Prostate gland (tissue), 2 donors: ENCODE measurements around the gene CD248. TPM values are rescaled to one million over a fixed set of nuclear protein-coding genes. Genes with fewer than 3 reads are reported as not detected.
"Not testable (repeated sequence)": the region's sequence is repeated elsewhere in the genome, so short reads cannot be mapped to it uniquely, and the experiment has no call there.

Source experiments
- DNase-seq: peaks from one replicate; pipeline ENCODE4 v3.0.0-alpha.2; 2019; ENCODE audit warnings: low spot score
- H3K27ac ChIP-seq, 2 donors: fragments of 200-600 bp; sonication (generic); 2 replicates each; pipeline ENCODE4 v1.5.1; 2017 to 2019
- H3K27me3 ChIP-seq: fragments of 200-600 bp; sonication (generic); replicated peaks from 2 replicates; pipeline ENCODE4 v1.5.1; 2019; ENCODE audit not compliant: insufficient read depth
- H3K36me3 ChIP-seq, 2 donors: fragments of 200-600 bp; sonication (generic); 1 replicate in 1 of 2; 2 replicates in 1 of 2; pipeline versions ENCODE4 v1.5.1 to v1.8.1; 2017 to 2019
- H3K4me1 ChIP-seq: fragments of 200-600 bp; sonication (generic); replicated peaks from 2 replicates; pipeline ENCODE4 v1.5.1; 2019
- H3K4me3 ChIP-seq, 2 donors: fragments of 200-600 bp; sonication (generic); 2 replicates each; pipeline ENCODE4 v1.5.1; 2017 to 2019
- H3K9me3 ChIP-seq: fragments of 200-600 bp; sonication (generic); 2 replicates; pipeline ENCODE4 v1.5.1; 2017
- POLR2A ChIP-seq: fragments of 450-650 bp; IDR thresholded peaks from one replicate; pipeline ENCODE4 v1.6.1; 2016; ENCODE audit warnings: antibody characterized with exemption, mild to moderate bottlenecking
- POLR2AphosphoS5 ChIP-seq: sonication (generic); formaldehyde crosslinking; IDR thresholded peaks from one replicate; pipeline ENCODE4 v1.6.1; 2017; ENCODE audit warnings: antibody characterized with exemption
- WGBS: methylation state at CpG from one replicate; pipeline ENCODE4 v1.1.5; 2018; 5-methylcytosine and 5-hydroxymethylcytosine counted together
- intact Hi-C: fragments of 100-400 bp; cut with DNase I; formaldehyde crosslinking; loops from one replicate; pipeline ENCODE4 v1.14.2; 2022
- total RNA-seq, 2 donors: library from RNA; depleted of rRNA; stranded (reverse); fragments of >200 nt; gene quantifications; one replicate each; pipeline ENCODE4 v1.1.0, GENCODE V29; 2016
- TF ChIP-seq, protein P1 (sequence below), 4 experiments: fragments of 200-600 bp in 2 of 4; fragments of 450-650 bp in 2 of 4; sonication (generic) in 2 of 4; IDR thresholded peaks; 1 replicate in 3 of 4; 2 replicates in 1 of 4; pipeline ENCODE4 v1.5.1; 2016 to 2019; ENCODE audit warnings: antibody characterized with exemption in 4 of 4, mild to moderate bottlenecking in 2 of 4, moderate library complexity in 2 of 4

The CD248 gene
- total RNA-seq, 2 donors from 2014 or later, result 1.9 to 7.3 TPM

DNA sequence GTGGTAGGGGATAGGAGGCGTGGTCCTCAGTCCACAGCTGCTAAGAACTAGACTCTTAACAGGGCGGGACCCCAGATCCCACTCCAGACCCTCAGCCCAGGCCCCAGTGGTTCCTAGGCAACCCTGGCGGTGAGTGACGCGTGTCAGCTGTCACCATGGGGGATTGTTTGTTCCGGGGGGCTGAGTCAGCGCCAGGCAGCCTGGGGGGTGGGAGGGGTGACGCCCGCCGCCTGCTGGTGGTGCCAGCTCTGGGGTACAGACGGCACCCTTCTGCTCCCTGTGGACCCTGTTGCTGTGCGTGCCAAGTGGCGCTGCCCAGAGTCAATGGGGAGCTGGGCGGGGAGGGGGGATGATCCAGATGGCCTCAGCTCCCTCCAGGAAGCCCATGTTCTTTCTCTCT, 36.4 kb downstream of the CD248 start:
- Histone ChIP-seq H3K9me3 (no peaks in the 10 kb centered on the region), H3K27me3 (no peaks in the 10 kb centered on the region), H3K4me3 (no peak overlapping the region), H3K4me1 (peaks cover 4% of the 10 kb centered on the region), H3K27ac (no peak overlapping the region), H3K36me3 (peaks cover 0 to 2% of the 10 kb centered on the region in 2 donors)
- DNase-seq, result no peak
- TF ChIP-seq POLR2AphosphoS5 (no peak), POLR2A (no peak)
- TF ChIP-seq, protein P1, sequence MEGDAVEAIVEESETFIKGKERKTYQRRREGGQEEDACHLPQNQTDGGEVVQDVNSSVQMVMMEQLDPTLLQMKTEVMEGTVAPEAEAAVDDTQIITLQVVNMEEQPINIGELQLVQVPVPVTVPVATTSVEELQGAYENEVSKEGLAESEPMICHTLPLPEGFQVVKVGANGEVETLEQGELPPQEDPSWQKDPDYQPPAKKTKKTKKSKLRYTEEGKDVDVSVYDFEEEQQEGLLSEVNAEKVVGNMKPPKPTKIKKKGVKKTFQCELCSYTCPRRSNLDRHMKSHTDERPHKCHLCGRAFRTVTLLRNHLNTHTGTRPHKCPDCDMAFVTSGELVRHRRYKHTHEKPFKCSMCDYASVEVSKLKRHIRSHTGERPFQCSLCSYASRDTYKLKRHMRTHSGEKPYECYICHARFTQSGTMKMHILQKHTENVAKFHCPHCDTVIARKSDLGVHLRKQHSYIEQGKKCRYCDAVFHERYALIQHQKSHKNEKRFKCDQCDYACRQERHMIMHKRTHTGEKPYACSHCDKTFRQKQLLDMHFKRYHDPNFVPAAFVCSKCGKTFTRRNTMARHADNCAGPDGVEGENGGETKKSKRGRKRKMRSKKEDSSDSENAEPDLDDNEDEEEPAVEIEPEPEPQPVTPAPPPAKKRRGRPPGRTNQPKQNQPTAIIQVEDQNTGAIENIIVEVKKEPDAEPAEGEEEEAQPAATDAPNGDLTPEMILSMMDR (IDR thresholded peaks at IDR 0.05), result no peak
- intact Hi-C loops, result no loop called here
- WGBS, result 90% methylated on average over 14 of the region's 14 CpGs

- no peak overlapping the region for H3K4me3 ChIP-seq
- 75% methylated on average over 15 of the region's 15 CpGs for WGBS
Observed at GRCh38 chr11:66279092-66279734, 37.6 kb downstream of the CD248 start.

GRCh38 chr11:66278363-66279091, 38.3 kb downstream of the CD248 start:
- no peaks in the 10 kb centered on the region for H3K9me3 ChIP-seq
- TF ChIP-seq POLR2AphosphoS5 (no peak), POLR2A (no peak)
- TF ChIP-seq, protein P1 (IDR thresholded peaks at IDR 0.05), result no peak
- H3K4me1 ChIP-seq, result peaks cover 4% of the 10 kb centered on the region
- H3K4me3 ChIP-seq, result peak overlapping the region; percentile 25 to 30
- peaks cover 0 to 18% of the 10 kb centered on the region in 2 donors for H3K36me3 ChIP-seq
- no peaks in the 10 kb centered on the region for H3K27me3 ChIP-seq
- intact Hi-C loops, result no loop called here
- 4% methylated on average over 28 of the region's 45 CpGs for WGBS
- H3K27ac ChIP-seq, result no peak overlapping the region
- no peak for DNase-seq

More at GRCh38 chr11:66279092-66279734, 37.6 kb downstream of the CD248 start:
- H3K4me1 ChIP-seq, result peaks cover 4% of the 10 kb centered on the region
- DNase-seq, result no peak
- intact Hi-C loops, result no loop called here
- H3K9me3 ChIP-seq, result no peaks in the 10 kb centered on the region
- H3K36me3 ChIP-seq, result peaks cover 0 to 11% of the 10 kb centered on the region in 2 donors
- TF ChIP-seq POLR2AphosphoS5 (no peak), POLR2A (no peak)
- TF ChIP-seq, protein P1 (IDR thresholded peaks at IDR 0.05), result no peak
- no peaks in the 10 kb centered on the region for H3K27me3 ChIP-seq
- H3K27ac ChIP-seq, result no peak overlapping the region

- WGBS, result 11% methylated on average over 33 of the region's 84 CpGs
- TF ChIP-seq POLR2A, result no peak
- TF ChIP-seq, protein P1 (IDR thresholded peaks at IDR 0.05), result no peak
- no peak for TF ChIP-seq POLR2AphosphoS5
- H3K27ac ChIP-seq, result peak within 1 kb of the TSS; percentile 30 to 55
- H3K4me1 ChIP-seq, result peaks cover 4% of the 10 kb centered on the region
- H3K27me3 ChIP-seq, result no peaks in the 10 kb centered on the region
- no peak for DNase-seq
- intact Hi-C loops, result no loop called here
- H3K36me3 ChIP-seq, result peaks cover 6 to 25% of the 10 kb centered on the region in 2 donors
- H3K4me3 ChIP-seq, result peak within 1 kb of the TSS; percentile 25 to 30
- H3K9me3 ChIP-seq, result no peaks in the 10 kb centered on the region
Observed at GRCh38 chr11:66277471-66278362, 39.1 kb downstream of the CD248 start, which contains the start of gene CNIH2. Gene CNIH2 (plus strand): TSS chr11:66278175. CDS start chr11:66278457, 282 bp downstream.

DNA sequence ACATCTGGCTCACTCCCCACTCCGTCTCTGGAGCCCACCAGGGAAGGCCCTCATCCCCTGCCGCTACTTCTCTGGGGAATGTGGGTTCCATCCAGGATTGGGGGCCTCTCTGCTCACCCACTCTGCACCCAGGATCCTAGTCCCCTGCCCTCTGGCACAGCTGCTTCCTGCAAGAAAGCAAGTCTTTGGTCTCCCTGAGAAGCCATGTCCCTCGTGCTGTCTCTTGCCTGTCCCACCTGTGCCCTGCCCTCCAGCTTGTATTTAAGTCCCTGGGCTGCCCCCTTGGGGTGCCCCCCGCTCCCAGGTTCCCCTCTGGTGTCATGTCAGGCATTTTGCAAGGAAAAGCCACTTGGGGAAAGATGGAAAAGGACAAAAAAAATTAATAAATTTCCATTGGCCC, 39.8 kb downstream of the CD248 start:
- intact Hi-C loops, H3K9me3 ChIP-seq, H3K4me3 ChIP-seq, H3K4me1 ChIP-seq, DNase-seq, H3K27me3 ChIP-seq, H3K27ac ChIP-seq: not testable (repeated sequence)
- 72% methylated on average over 4 of the region's 4 CpGs for WGBS
- peaks cover 11 to 32% of the 10 kb centered on the region in 2 donors for H3K36me3 ChIP-seq

- H3K4me3 ChIP-seq, H3K4me1 ChIP-seq, DNase-seq, H3K27me3 ChIP-seq, H3K9me3 ChIP-seq, intact Hi-C loops, H3K27ac ChIP-seq: not testable (repeated sequence)
- H3K36me3 ChIP-seq, result peaks cover 15 to 35% of the 10 kb centered on the region in 2 donors
- WGBS, result 74% methylated on average over 13 of the region's 13 CpGs
Observed at GRCh38 chr11:66276619-66277018, 40.2 kb downstream of the CD248 start.
